Testis (tissue), 2 donors: ENCODE measurements around the gene SMTNL2.

ENCODE experiments used
- CTCF ChIP-seq, 3 experiments: fragments of 450-650 bp in 2 of 3; fragments of 200-600 bp in 1 of 3; sonication (generic) in 1 of 3; IDR thresholded peaks; one replicate each; pipeline ENCODE4 v1.5.1; 2016 to 2019; ENCODE audit warnings: antibody characterized with exemption in 3 of 3, mild to moderate bottlenecking in 2 of 3, moderate library complexity in 1 of 3
- POLR2A ChIP-seq: fragments of 450-650 bp; IDR thresholded peaks from one replicate; pipeline ENCODE4 v1.6.1; 2017; ENCODE audit warnings: antibody characterized with exemption, mild to moderate bottlenecking, moderate library complexity

- TF ChIP-seq CTCF (IDR thresholded peaks at IDR 0.05) (no peak), POLR2A (no peak)
Observed at GRCh38 chr17:4625181-4625617, 40.9 kb downstream of the SMTNL2 start.
